WTC11 (cell line): ENCODE results near the gene P2RX6. TPM values are rescaled to one million over a fixed set of nuclear protein-coding genes. Genes with fewer than 3 reads are reported as not detected.
"Not testable (repeated sequence)": the region's sequence is repeated elsewhere in the genome, so short reads cannot be mapped to it uniquely, and the experiment has no call there.

Source experiments
- ATAC-seq: fragments of 200-7000 bp; cut with Tn5 transposase; 2 replicates; pipeline ENCODE4 v1.10.0; 2021; ENCODE audit warnings: mild to moderate bottlenecking, moderate library complexity
- CTCF ChIA-PET: fragments of 300-600 bp; sonication (Branson Sonifier 250); formaldehyde crosslinking; loops from one replicate; lab custom pipeline; 2021; ENCODE audit warnings: antibody characterized with exemption; lab: Charles Lee
- POLR2A ChIA-PET: fragments of 350-600 bp; sonication (Branson Sonifier 250); formaldehyde crosslinking; loops from one replicate; lab custom pipeline; 2021; ENCODE audit warnings: antibody characterized with exemption; lab: Charles Lee
- DNase-seq: peaks from one replicate; pipeline ENCODE4 v3.0.0; 2021; ENCODE audit warnings: low spot score
- H3K27ac Mint-ChIP-seq: 2 replicates; pipeline ENCODE4 v1.8.0; 2021; ENCODE audit warnings: mixed read lengths
- H3K27me3 Mint-ChIP-seq: 2 replicates; pipeline ENCODE4 v1.8.0; 2021; ENCODE audit warnings: low read depth, mild to moderate bottlenecking, moderate library complexity, mixed read lengths
- H3K36me3 Mint-ChIP-seq: 2 replicates; pipeline ENCODE4 v1.8.0; 2021; ENCODE audit warnings: mixed read lengths
- H3K4me1 Mint-ChIP-seq: 2 replicates; pipeline ENCODE4 v1.8.0; 2022; ENCODE audit warnings: mixed read lengths
- H3K4me3 Mint-ChIP-seq: 2 replicates; pipeline ENCODE4 v1.8.0; 2021; ENCODE audit warnings: mild to moderate bottlenecking, moderate library complexity, mixed read lengths
- H3K9me3 Mint-ChIP-seq: 2 replicates; pipeline ENCODE4 v1.8.0; 2021; ENCODE audit warnings: mixed read lengths
- CDX4 ChIP-seq: fragments of 250-450 bp; sonication (Bioruptor Pico); IDR thresholded peaks from 2 replicates; pipeline ENCODE4 v1.9.0; 2021; ENCODE audit warnings: moderate library complexity, mild to moderate bottlenecking, inconsistent platforms, borderline replicate concordance
- FOXP4 ChIP-seq: sonication (generic); formaldehyde crosslinking; IDR thresholded peaks from 2 replicates; pipeline ENCODE4 v1.8.0; 2022; ENCODE audit warnings: mild to moderate bottlenecking, missing genetic modification reagents
- GTF2I ChIP-seq: fragments of 250-450 bp; sonication (Bioruptor Pico); conservative IDR thresholded peaks from 2 replicates; pipeline ENCODE4 v1.4.0; 2021; ENCODE audit warnings: mild to moderate bottlenecking
- MYBL2 ChIP-seq: sonication (generic); formaldehyde crosslinking; IDR thresholded peaks from 2 replicates; pipeline ENCODE4 v1.8.1; 2023; ENCODE audit warnings: mild to moderate bottlenecking, moderate library complexity, missing genetic modification reagents
- PREB ChIP-seq: sonication (generic); formaldehyde crosslinking; IDR thresholded peaks from 2 replicates; pipeline ENCODE4 v1.8.1; 2022; ENCODE audit warnings: mild to moderate bottlenecking, missing genetic modification reagents, moderate library complexity, borderline replicate concordance
- SP1 ChIP-seq: sonication (generic); formaldehyde crosslinking; conservative IDR thresholded peaks from 2 replicates; pipeline ENCODE4 v1.8.1; 2022; ENCODE audit warnings: missing genetic modification reagents
- STAT6 ChIP-seq: sonication (generic); formaldehyde crosslinking; conservative IDR thresholded peaks from 2 replicates; pipeline ENCODE4 v1.8.1; 2023; ENCODE audit warnings: mild to moderate bottlenecking, low read depth, missing genetic modification reagents, moderate library complexity
- ZNF416 ChIP-seq: fragments of 250-450 bp; sonication (Bioruptor Pico); IDR thresholded peaks from 2 replicates; pipeline ENCODE4 v1.9.0; 2021; ENCODE audit warnings: mild to moderate bottlenecking, inconsistent platforms
- ZNF532 ChIP-seq: fragments of 250-450 bp; sonication (Bioruptor Pico); IDR thresholded peaks from 2 replicates; pipeline ENCODE4 v1.9.0; 2021; ENCODE audit warnings: mild to moderate bottlenecking, borderline replicate concordance
- ZSCAN18 ChIP-seq: fragments of 250-450 bp; sonication (Bioruptor Pico); IDR thresholded peaks from 2 replicates; pipeline ENCODE4 v2.1.2; 2022; ENCODE audit warnings: mild to moderate bottlenecking, moderate library complexity
- total RNA-seq: library from RNA; stranded (reverse); gene quantifications from 3 replicates; pipeline ENCODE4 v1.2.3, GENCODE V29; 2021

Gene P2RX6
- total RNA-seq, 1 experiment from 2014 or later, result 0.13 TPM

GRCh38 chr22:21003782-21004181, 11.2 kb upstream of the P2RX6 start (continued):
- TF ChIP-seq FOXP4 (no peak), GTF2I (CRISPR knock-in tag) (no peak), ZSCAN18 (CRISPR knock-in tag) (no peak), CDX4 (no peak), ZNF532 (CRISPR knock-in tag) (no peak), MYBL2 (CRISPR knock-in tag) (no peak), PREB (CRISPR knock-in tag) (no peak), SP1 (CRISPR knock-in tag) (no peak), STAT6 (CRISPR knock-in tag) (no peak), ZNF416 (CRISPR knock-in tag) (no peak)

GRCh38 chr22:21009208-21009607, 5.8 kb upstream of the P2RX6 start:
- ATAC-seq, DNase-seq, H3K27me3 Mint-ChIP-seq, H3K27ac Mint-ChIP-seq, POLR2A ChIA-PET, H3K4me3 Mint-ChIP-seq, H3K9me3 Mint-ChIP-seq, H3K36me3 Mint-ChIP-seq: not testable (repeated sequence)
- CTCF ChIA-PET, result interaction anchor here (1.0 to 2.2 kb wide), 4 partner anchors 12 to 124 kb away, joined by 4 to 12 read pairs (median 7); partner anchors contain the start of gene LZTR1
- H3K4me1 Mint-ChIP-seq, result peaks cover 26% of the 10 kb centered on the region
